H1 (cell line): Measurements from ENCODE around the gene CCL4. TPM values are rescaled to one million over a fixed set of nuclear protein-coding genes. Genes with fewer than 3 reads are reported as not detected.

Experiments used
- BACH1 ChIP-seq: IDR thresholded peaks from 2 replicates; pipeline ENCODE4 v1.6.1; 2012; ENCODE audit warnings: low read length, improper control_type of control experiment
- RXRA ChIP-seq: IDR thresholded peaks from 2 replicates; pipeline ENCODE4 v1.6.1; 2011; ENCODE audit warnings: low read depth, mild to moderate bottlenecking, low read length, moderate library complexity; ENCODE audit not compliant: insufficient read depth
- polyA plus RNA-seq, 7 experiments: library from polyadenylated mRNA; depleted of rRNA in 3 of 7; stranded (reverse) in 5 of 7; unstranded in 2 of 7; fragments of >200 nt in 5 of 7; fragments of 200-250 nt in 2 of 7; gene quantifications; 1 replicate in 5 of 7; 2 replicates in 1 of 7; 4 replicates in 1 of 7; pipeline versions ENCODE4 v1.2.1 to v1.2.3, GENCODE V29; 2011 to 2013; ENCODE audit warnings: missing spikeins in 2 of 7, mixed read lengths in 2 of 7
- total RNA-seq: library from RNA; stranded (reverse); fragmentation: NEBNext Ultra II Directional; extraction: Animal tissue kit (Norgen Biotek cat#: 25700); gene quantifications from 2 replicates; pipeline ENCODE4 v1.2.1, GENCODE V29; 2021

Gene CCL4
- total and polyA plus RNA-seq, 2 of the 8 experiments (the other 6 are each of a cell fraction or from before 2014, with no cell fraction given), result not detected

DNA sequence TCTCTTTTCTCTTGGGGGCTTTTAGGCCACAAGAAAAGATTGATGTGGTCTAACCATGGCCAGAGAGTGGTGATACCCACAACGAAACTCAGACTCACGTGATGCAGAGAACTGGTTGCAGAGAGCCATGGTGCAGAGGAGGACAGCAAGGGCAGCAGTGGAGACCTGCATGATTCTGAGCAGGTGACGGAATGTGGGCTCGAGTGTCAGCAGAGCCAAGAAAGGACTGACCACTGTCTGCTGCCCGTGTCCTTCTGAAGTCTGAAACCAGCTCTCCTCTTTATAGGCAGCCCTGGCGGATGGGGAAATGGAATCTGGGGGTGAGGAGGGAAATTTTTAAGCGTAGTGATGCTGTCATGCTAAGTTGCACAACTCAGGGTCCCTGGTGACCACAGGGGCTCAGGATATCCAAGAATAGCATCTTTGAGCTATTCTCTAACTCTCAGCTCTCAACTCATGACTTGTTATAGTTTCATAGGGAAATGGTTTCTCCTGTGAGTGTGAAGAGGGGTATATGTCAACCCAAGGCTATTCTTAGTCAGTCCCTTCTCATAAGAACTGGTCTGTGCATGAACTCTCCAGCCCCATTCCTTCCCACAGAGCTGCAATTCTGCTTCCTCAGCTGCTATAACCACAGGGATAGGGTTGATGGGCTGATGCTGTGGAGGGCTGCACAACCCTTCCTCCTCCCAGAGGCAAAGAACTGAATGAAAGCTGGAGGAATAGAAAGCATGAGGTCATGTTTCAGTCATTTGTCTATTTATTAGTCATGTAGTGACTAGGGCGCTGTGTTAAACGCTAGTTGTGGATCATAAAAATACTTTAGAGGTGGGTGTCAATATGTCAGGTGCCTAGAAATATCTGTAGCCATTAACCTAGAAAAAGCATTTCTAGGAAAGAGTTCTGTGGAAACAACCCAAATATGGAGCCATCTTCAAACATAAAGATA is 13.5 kb upstream of the CCL4 start, which contains the start of gene CCL3 (continued):
- no peak for TF ChIP-seq RXRA
- TF ChIP-seq BACH1, result no peak
